K562 (cell line): Measurements from ENCODE around the gene SNX20. TPM values are rescaled to one million over a fixed set of nuclear protein-coding genes. Genes with fewer than 3 reads are reported as not detected.
A peak's percentile ranks its signal among the peaks of the same experiment; 100 is the strongest.

ENCODE experiments used
- ATAC-seq: fragments of 200-7000 bp; cut with Tn5 transposase; 3 replicates; pipeline ENCODE4 v1.9.1; 2020; ENCODE audit warnings: moderate library complexity
- BruUV-seq: library from RNA; stranded (reverse); fragments of 400-500 nt; replicated peaks from 2 replicates; lab custom pipeline; 2021; lab: Mats Ljungman, UMichigan
- CTCF ChIA-PET: fragments of 300-600 bp; formaldehyde crosslinking; extraction: SDS; loops from one replicate; lab custom pipeline; 2021; ENCODE audit warnings: low intra/inter-chr PET ratio; lab: Yijun Ruan, JAX
- POLR2A ChIA-PET: fragments of 300-600, 350-650 bp; sonication (Branson Sonifier 250); formaldehyde crosslinking; extraction: SDS; loops from one replicate; lab custom pipeline; 2021; ENCODE audit warnings: antibody characterized with exemption, inconsistent platforms; lab: Yijun Ruan, JAX
- DNase-seq, 4 experiments: peaks; one replicate each; pipeline versions ENCODE4 v3.0.0 to v3.0.0-alpha.2; 2011 to 2018; ENCODE audit warnings: low spot score in 3 of 4, mixed read lengths in 3 of 4; ENCODE audit errors: extremely low read depth in 1 of 4
- FAIRE-seq: peaks from 2 replicates; lab custom pipeline; 2011; peaks lifted over from hg19 to GRCh38; lab: Jason Lieb, UNC
- H2AFZ ChIP-seq: 2 replicates; pipeline ENCODE4 v1.6.0; 2011; ENCODE audit warnings: low read depth, low read length, control low read depth, inconsistent platforms
- H3K27ac ChIP-seq: fragments of 200-600 bp; 3 replicates; pipeline ENCODE4 v1.8.0; 2011; ENCODE audit warnings: low read depth, mild to moderate bottlenecking, control low read depth, inconsistent platforms, low read length, moderate library complexity, mixed read lengths; ENCODE audit errors: extremely low read depth
- H3K27me3 ChIP-seq, 2 experiments: fragments of 300-600 bp in 1 of 2; 2 replicates in 1 of 2; 3 replicates in 1 of 2; pipeline versions ENCODE4 v1.6.0 to v1.8.0; 2011; ENCODE audit warnings: inconsistent platforms in 2 of 2, low read length in 2 of 2, mild to moderate bottlenecking in 1 of 2, mixed read lengths in 1 of 2, moderate library complexity in 1 of 2; ENCODE audit not compliant: control insufficient read depth in 2 of 2, insufficient read depth in 2 of 2
- H3K36me3 ChIP-seq: fragments of 300-600 bp; 3 replicates; pipeline ENCODE4 v1.8.0; 2011; ENCODE audit warnings: mild to moderate bottlenecking, low read length, inconsistent platforms; ENCODE audit not compliant: control insufficient read depth, insufficient read depth
- H3K4me1 ChIP-seq, 2 experiments: fragments of 200-600 bp in 1 of 2; replicated peaks in 1 of 2; 2 replicates in 1 of 2; 3 replicates in 1 of 2; pipeline versions ENCODE4 v1.5.1 to v1.8.0; 2011; ENCODE audit warnings: inconsistent platforms in 2 of 2, low read length in 2 of 2, mild to moderate bottlenecking in 1 of 2, mixed read lengths in 1 of 2, moderate library complexity in 1 of 2; ENCODE audit not compliant: control insufficient read depth in 2 of 2, insufficient read depth in 2 of 2
- H3K4me2 ChIP-seq: 2 replicates; pipeline ENCODE4 v1.6.1; 2011; ENCODE audit warnings: low read length, control low read depth, inconsistent platforms, mixed read lengths; ENCODE audit not compliant: insufficient read depth
- H3K4me3 ChIP-seq: fragments of 200-600 bp; sonication (generic), shearing (Covaris generic); 2 replicates; pipeline ENCODE4 v1.5.1; 2016; ENCODE audit warnings: control low read depth, inconsistent platforms
- H3K79me2 ChIP-seq: fragments of 200-600 bp; 3 replicates; pipeline ENCODE4 v1.8.0; 2011; ENCODE audit warnings: low read length, inconsistent platforms; ENCODE audit not compliant: control insufficient read depth, insufficient read depth
- H3K9ac ChIP-seq, 2 experiments: 2 replicates each; pipeline versions ENCODE4 v1.6.0 to v1.6.1; 2011; ENCODE audit warnings: low read depth in 2 of 2, low read length in 2 of 2, control low read depth in 1 of 2, inconsistent platforms in 1 of 2, mild to moderate bottlenecking in 1 of 2, mixed read lengths in 1 of 2; ENCODE audit not compliant: insufficient read depth in 1 of 2
- H3K9me1 ChIP-seq: one replicate; pipeline ENCODE4 v1.6.0; 2011; ENCODE audit warnings: inconsistent platforms, mild to moderate bottlenecking, low read length, moderate library complexity; ENCODE audit not compliant: control insufficient read depth, insufficient read depth
- H3K9me3 ChIP-seq: replicated peaks from 2 replicates; pipeline ENCODE4 v1.5.1; 2011; ENCODE audit warnings: low read depth, low read length, inconsistent platforms; ENCODE audit not compliant: control insufficient read depth, insufficient read depth
- H4K20me1 ChIP-seq: replicated peaks from 2 replicates; pipeline ENCODE4 v1.6.1; 2011; ENCODE audit warnings: low read length, inconsistent platforms, mixed read lengths; ENCODE audit not compliant: control insufficient read depth, insufficient read depth
- CXXC5 ChIP-seq: fragments of 250-450 bp; sonication (Bioruptor Pico); IDR thresholded peaks from 2 replicates; pipeline ENCODE4 v1.8.0; 2022; ENCODE audit warnings: inconsistent platforms, mild to moderate bottlenecking, moderate library complexity
- EP400 ChIP-seq: fragments of 450-650 bp; IDR thresholded peaks from 2 replicates; pipeline ENCODE4 v1.6.1; 2017; ENCODE audit warnings: antibody characterized with exemption, mild to moderate bottlenecking, moderate library complexity
- ILF3 ChIP-seq: fragments of 450-650 bp; IDR thresholded peaks from 2 replicates; pipeline ENCODE4 v1.6.1; 2018; ENCODE audit warnings: antibody characterized with exemption, mild to moderate bottlenecking, moderate library complexity, borderline replicate concordance
- KDM4B ChIP-seq, 2 experiments: fragments of 450-650 bp in 1 of 2; sonication (generic) in 1 of 2; IDR thresholded peaks; 2 replicates each; pipeline ENCODE4 v1.6.1; 2016 to 2017; ENCODE audit warnings: borderline replicate concordance in 2 of 2, antibody characterized with exemption in 1 of 2, low read depth in 1 of 2, mild to moderate bottlenecking in 1 of 2
- L3MBTL2 ChIP-seq: fragments of 450-650 bp; IDR thresholded peaks from 2 replicates; pipeline ENCODE4 v1.6.1; 2016; ENCODE audit warnings: mild to moderate bottlenecking, moderate library complexity
- USF2 ChIP-seq: sonication (generic); formaldehyde crosslinking; IDR thresholded peaks from 2 replicates; pipeline ENCODE4 v1.5.0; 2020; ENCODE audit warnings: missing genetic modification reagents
- YBX1 ChIP-seq: fragments of 450-650 bp; IDR thresholded peaks from 2 replicates; pipeline ENCODE4 v1.7.1; 2016; ENCODE audit warnings: mild to moderate bottlenecking
- ZNF184 ChIP-seq: sonication (generic); formaldehyde crosslinking; IDR thresholded peaks from 2 replicates; pipeline ENCODE4 v1.5.0; 2020; ENCODE audit warnings: missing genetic modification reagents
- WGBS: fragments of 100-300 bp; shearing (Covaris generic); methylation state at CpG from one replicate; pipeline ENCODE4 v1.1.6; 2016; ENCODE audit warnings: low coverage, mixed read lengths; ENCODE audit not compliant: insufficient coverage; ENCODE audit errors: missing lambda C conversion rate; 5-methylcytosine and 5-hydroxymethylcytosine counted together
- in situ Hi-C: fragments of 300-500 bp; cut with MboI; formaldehyde crosslinking; loops from 4 replicates; pipeline ENCODE4 v1.15.0; 2018; ENCODE audit warnings: inconsistent platforms, mixed read lengths
- intact Hi-C: fragments of 100-400 bp; cut with micrococcal nuclease; formaldehyde crosslinking; loops from 2 replicates; pipeline ENCODE4 v1.14.2; 2022
- polyA plus RNA-seq, 8 experiments: library from polyadenylated mRNA; depleted of rRNA in 4 of 8; stranded (reverse) in 5 of 8; unstranded in 3 of 8; fragments of >200 nt; fragmentation: Nextera tagmentation in 2 of 8; fragmentation: Illumina TruSeq in 1 of 8; extraction: Ambion mirVana in 2 of 8; extraction: Trizol in 1 of 8; gene quantifications; 2 replicates each; pipeline versions ENCODE4 v1.2.1 to v1.2.3, GENCODE V29; 2011 to 2014; ENCODE audit warnings: inconsistent platforms in 1 of 8, missing spikeins in 1 of 8
- total RNA-seq, 7 experiments: library from RNA; depleted of rRNA in 6 of 7; stranded (reverse); fragments of >200 nt in 6 of 7; fragmentation: Illumina TruSeq in 2 of 7; extraction: Trizol in 2 of 7; gene quantifications; 2 replicates each; pipeline versions ENCODE4 v1.2.1 to v1.2.3, GENCODE V29; 2011 to 2021; ENCODE audit warnings: low replicate concordance in 1 of 7

SNX20 gene
- total and polyA plus RNA-seq, 9 of the 15 experiments (the other 6 are each of a cell fraction or from before 2014, with no cell fraction given), result 0.04 to 0.07 TPM; not detected in 7

GRCh38 chr16:50692644-50692998, 11.5 kb upstream of the SNX20 start:
- WGBS, result 21% methylated on average over 3 of the region's 4 CpGs
- Histone ChIP-seq H3K27ac (no peak overlapping the region), H3K4me2 (peak overlapping the region; percentile 35; the same call in 1 of the 2 replicates), H3K4me1 (peaks cover 9% of the 10 kb centered on the region in 2 experiments; a peak in 4 of 5 replicates), H3K79me2 (no peaks in the 10 kb centered on the region), H3K27me3 (peaks cover 4 to 24% of the 10 kb centered on the region in 2 experiments; a peak in 3 of 5 replicates), H3K9me1 (no peaks in the 10 kb centered on the region), H3K36me3 (no peaks in the 10 kb centered on the region), H3K9me3 (no peaks in the 10 kb centered on the region), H4K20me1 (no peaks in the 10 kb centered on the region; the same call in 1 of the 2 replicates), H2AFZ (no peak overlapping the region), H3K9ac (no peak overlapping the region), H3K4me3 (no peak overlapping the region)
- in situ Hi-C loops (no loop called here), intact Hi-C loops (no loop called here)
- no peak for FAIRE-seq
- no TSS peak for BruUV-seq
- no peak for DNase-seq
- CTCF ChIA-PET, result no interaction called here
- no peak for TF ChIP-seq KDM4B (IDR thresholded peaks at IDR 0.05; ENCODE audit: borderline replicate concordance in 2 of 2, low read depth in 1 of 2)
- TF ChIP-seq EP400, result no peak
- no peak for TF ChIP-seq CXXC5 (CRISPR knock-in tag)
- no peak for TF ChIP-seq L3MBTL2
- no peak for TF ChIP-seq YBX1
- no peak for TF ChIP-seq ILF3
- no peak for TF ChIP-seq USF2
- TF ChIP-seq ZNF184 (CRISPR knock-in tag), result no peak
- POLR2A ChIA-PET, result no interaction called here
- ATAC-seq, result no peak
